Measurements from ENCODE around the gene NOCT.
"Not testable (repeated sequence)": the region's sequence is repeated elsewhere in the genome, so short reads cannot be mapped to it uniquely, and the experiment has no call there.

Gene NOCT

DNA sequence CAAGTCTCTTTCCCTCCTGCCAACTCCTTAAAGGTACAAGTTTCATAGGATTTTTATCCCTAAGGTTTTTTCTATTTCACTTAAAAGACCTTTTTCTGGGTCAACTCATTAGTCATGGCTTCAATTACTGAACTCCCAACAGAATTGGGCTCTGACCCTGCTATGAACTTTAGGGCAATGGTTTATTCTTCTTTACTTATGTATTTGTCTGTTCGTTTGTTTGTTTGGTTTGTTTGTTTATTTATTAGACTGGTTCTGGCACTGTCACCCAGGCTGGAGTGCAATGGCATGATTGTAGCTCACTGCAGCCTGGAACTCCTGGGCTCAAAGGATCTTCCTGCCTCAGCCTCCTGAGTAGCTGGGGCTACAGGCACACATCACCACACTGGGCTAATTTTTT, 5.9 kb upstream of the NOCT start:
- DNase-seq (ENCODE audit: low read depth) = no peak

DNA sequence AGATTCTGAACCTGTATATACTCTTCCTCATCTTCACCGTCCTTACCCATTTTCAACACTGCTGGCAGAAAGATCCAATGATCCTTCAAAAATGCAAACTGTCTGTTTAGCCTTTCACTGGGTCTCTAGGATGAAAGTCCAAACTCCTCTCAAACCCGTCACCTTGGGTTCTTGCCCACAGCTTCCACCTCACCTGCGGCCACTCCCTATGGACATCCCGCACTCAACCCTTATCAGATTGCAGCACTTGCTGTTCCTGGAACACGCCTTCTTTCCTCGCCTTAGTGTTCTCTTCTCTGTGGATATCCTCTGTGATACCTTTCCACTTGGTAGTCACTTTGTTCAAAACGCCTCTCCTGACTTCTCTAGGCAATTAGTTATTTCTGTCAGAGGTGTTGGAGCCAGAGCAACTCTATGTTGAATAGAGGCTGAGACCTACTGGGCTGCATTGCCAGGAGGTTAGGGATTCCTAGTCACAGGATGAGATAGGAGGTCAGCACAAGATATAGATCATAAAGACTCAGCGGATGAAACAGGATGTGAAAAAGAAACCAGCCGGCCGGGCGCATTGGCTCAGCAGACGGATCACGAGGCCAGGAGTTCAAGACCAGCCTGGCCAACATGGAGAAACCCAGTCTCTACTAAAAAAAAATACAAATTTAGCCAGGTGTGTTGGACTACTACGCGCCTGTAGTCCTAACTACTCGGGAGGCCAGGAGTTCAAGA, 4.2 kb upstream of the NOCT start:
- no peak for DNase-seq (ENCODE audit: low read depth)

DNA sequence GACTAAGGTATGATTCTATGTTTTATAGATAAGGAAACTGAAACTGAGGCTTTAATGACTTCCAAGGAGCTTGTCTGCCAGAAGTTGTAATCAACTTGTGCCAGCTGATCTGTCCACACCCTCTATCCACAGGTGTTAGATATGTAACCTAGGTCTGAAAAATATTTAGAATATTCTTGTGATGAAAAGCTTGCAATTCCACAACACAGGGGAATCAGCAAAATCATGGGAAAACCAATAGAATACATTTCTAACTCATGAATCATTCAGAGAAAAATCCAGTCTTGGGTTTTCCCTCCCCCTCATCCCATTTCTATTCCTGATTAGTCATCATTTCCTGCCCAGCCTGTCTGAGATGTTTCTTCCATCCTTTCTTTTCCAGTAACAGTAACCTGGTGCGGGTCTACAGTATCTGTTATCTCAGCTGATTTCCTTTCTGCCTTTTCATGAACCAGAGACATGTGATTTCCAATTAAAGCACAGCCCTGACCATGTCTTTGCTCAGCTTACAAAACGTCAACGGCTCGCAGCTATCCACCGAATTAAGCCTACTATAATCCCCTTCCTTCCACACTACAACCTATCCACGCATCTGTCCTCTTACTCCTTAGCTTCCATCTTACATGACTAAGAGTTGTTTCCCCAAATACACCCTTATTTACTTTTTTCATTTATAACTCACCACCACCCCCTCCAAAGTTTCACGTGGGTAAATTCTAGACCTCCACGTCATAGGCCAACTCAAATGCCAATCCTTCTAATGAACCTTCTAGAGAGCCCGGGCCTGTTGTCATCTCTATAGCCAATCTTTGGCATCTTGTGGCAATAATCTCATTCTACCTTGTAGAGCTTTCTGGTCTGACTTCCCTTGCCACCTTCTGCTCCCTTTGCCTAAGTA, 961 bp upstream of the NOCT start:
- DNase-seq (ENCODE audit: low read depth) = peak; percentile 76

DNA sequence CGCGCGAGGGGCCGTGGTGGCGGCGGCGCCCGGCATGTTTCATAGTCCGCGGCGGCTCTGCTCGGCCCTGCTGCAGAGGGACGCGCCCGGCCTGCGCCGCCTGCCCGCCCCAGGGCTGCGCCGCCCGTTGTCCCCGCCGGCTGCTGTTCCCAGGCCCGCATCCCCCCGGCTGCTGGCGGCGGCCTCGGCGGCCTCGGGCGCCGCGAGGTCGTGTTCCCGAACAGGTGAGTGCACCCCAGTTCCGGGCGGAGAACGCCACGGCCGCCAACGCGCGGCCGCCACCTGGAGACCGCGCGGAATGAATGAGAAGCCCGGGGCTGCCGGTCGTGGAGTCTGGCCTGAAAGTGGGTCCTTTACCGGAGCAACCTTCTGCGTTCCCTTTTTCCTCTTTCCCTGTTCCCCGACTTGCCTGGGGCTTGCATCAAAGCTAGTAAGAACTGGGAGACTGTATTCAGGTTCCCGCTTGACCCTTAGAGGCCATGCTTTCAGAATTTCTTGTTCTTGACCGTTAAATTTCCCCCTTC, 429 bp downstream of the NOCT start:
- no peak for DNase-seq (ENCODE audit: low read depth)

DNA sequence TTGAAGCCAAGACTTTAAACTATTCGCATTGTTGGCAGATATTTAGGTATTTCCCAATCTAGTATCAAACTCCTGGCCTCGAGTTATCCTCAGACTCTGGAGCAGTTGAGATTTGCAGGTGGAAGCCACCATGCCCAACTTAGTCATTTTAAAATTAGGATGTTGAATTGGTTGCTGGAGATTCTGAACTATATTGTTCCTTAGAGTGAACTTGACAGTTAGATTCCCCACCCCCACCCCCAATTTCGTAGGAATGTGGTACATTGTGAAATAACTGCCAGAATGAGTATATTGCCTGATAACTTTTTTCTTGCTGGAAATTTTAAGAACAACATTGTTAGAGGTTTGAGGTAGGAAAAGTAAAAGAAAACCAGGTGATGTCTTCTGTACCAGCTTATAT, 2.3 kb downstream of the NOCT start:
- no peak for DNase-seq (ENCODE audit: low read depth)

DNA sequence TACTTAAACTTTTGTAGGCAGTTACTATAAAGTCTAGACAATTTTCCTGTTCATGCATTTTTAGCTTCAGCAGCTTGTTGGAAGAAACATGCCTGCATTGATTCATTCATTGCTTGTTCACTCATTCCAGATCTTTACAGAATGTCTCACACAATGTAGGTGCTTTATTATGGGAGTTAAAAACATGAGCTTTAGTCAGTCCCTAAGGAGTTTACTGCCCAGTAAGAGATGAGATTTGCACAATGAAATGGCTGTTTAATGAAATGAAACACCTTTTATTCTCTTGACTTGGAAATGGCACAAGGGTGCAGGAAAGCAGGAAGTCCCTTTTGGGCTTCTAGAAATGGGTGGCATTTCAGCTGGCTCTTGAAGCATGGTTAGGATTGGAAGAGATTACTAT, 2.9 kb downstream of the NOCT start:
- DNase-seq (ENCODE audit: low read depth) = no peak

DNA sequence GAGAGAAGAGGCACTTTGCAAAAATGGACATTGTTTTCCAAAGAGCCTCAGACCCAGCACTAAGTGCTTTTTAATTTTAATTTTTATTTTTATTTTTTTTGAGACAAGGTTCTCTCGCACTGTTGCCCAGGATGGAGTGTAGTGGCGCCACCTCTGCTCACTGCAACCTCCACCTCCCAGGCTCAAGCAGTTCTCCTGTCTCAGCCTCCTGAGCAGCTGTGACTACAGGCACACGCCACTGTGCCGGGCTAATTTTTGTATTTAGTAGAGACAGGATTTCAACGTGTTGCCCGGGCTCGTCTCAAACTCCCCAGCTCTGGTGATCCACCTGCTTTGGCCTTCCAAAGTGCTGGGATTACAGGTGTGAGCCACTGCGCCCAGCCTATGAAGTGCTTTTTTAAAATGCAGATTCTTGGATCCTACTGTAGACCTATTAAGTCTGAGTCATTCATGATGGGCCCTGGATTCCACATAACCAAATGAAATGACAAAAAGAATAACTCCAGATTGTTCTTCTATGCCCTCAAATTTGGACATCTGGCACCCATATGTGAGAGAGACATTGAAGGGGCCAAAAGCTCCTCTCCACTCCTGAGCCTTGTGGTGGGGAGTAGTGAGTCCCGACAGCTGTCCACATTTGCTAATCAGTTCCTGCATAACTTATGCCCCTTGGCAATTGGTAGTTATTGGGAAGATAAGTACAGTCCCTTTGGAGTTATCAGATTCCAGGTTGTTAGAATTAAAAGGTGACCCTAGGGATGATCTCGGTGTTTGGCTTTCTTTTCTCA, 3.6 kb downstream of the NOCT start:
- DNase-seq (ENCODE audit: low read depth) = peak; percentile 79

DNA sequence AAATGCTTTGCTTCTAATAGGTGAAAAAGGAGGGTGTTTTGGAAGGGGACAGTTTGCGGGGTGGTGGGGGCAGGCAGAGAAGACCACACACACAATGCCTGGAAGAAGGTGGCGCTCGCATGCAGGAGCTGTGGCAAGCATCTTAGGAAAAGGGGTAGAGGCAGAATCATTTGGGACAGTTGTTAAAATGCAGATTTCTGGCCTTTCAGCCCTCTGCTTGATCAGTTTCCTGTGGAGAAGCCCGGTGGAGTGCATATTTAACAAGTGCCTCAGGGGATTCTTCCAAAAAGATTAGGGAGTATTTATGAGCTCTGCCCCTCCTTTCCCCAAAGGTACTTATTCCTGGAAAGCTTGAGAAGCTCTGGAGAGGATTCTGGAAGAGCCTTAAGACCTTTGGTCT, 4.8 kb downstream of the NOCT start:
- DNase-seq (ENCODE audit: low read depth) = no peak

DNA sequence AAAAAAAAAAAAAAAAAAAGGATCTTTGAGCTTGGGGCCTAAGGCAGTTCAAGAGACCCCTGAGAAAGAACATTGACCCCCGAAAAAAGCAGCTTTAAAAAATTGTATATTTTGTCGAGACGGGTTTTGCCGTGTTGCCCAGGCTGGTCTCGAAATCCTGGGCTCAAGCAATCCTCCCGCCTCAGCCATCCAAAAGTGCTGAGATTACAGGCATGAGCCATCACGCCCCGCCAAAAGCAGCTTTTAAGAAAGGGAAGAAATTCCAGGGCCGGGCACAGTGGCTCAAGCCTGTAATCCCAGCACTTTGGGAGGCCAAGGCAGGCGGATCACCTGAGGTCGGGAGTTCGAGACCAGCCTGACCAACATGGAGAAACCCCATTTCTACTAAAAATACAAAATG, 5.5 kb downstream of the NOCT start:
- not testable (repeated sequence) for DNase-seq (ENCODE audit: low read depth)

DNA sequence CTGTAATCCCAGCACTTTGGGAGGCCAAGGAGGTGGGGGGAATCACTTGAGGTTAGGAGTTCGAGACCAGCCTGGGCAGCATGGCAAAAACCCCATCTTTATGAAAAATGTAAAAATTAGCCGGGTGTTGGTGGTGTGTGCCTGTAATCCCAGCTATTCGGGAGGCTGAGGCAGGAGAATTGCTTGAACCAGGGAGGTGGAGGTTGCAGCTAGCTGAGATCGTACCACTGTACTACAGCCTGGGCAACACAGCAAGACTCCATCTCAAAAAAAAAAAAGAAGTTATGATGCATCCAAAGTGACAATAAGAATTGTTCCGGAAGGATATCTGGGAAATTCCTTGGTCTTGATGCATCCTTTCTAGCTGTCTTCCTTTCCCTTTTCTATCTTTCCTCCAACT, 7.3 kb downstream of the NOCT start:
- DNase-seq (ENCODE audit: low read depth) = no peak

DNA sequence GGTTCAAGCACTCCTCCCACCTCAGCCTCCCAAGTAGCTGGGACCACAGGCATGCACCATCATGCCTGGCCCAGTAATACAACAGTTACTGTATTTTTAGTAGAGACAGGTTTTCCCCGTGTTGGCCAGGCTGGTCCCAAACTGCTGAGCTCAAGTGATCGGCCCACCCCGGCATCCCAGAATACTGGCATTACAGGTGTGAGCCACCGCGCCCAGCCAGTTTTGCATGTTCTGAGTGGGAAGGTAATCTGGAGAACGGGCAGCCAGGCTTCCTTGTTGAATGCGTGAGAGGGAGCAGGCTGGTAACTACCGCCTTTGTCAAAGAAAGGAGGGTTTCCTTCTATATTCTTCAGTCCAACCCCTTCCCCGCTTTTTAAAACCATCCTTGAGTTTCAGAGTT, 9.1 kb downstream of the NOCT start:
- DNase-seq (ENCODE audit: low read depth) = no peak

DNA sequence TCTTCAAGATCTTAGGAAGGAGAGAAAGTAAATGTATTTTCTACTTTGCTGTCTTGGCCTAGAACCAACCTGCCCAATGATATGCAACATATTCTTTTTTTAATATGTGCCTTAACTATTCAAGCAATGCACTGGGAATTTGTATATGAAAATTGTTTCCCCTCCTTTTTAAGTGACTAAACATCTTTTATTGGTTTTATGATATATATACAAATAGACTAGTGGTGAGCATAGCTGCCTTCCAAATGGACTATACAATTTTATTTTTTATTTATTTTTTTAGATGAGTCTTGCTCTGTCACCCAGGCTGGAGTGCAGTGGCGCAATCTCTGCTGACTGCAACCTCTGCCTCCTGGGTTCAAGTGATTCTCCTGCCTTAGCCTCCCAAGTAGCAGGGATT, 10.3 kb downstream of the NOCT start:
- DNase-seq (ENCODE audit: low read depth) = no peak

DNA sequence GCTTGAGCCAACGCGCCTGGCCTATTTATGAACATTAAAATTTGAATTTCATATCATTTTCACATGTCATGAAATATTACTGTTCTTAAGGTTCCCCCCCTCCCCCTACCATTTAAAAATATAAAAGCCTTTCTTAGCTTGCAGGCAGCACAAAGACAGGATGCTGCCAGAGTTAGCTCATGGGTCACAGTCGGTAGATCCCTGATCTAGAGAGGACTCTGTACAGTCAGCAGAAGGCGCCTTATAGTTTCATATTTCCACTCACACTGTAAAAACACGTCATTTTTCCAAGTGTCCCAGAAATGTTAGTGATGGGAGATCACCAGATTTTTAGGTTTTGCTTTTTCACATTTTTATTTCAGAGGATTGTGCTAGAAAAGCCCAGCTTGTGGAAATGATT, 12.2 kb downstream of the NOCT start:
- no peak for DNase-seq (ENCODE audit: low read depth)

DNA sequence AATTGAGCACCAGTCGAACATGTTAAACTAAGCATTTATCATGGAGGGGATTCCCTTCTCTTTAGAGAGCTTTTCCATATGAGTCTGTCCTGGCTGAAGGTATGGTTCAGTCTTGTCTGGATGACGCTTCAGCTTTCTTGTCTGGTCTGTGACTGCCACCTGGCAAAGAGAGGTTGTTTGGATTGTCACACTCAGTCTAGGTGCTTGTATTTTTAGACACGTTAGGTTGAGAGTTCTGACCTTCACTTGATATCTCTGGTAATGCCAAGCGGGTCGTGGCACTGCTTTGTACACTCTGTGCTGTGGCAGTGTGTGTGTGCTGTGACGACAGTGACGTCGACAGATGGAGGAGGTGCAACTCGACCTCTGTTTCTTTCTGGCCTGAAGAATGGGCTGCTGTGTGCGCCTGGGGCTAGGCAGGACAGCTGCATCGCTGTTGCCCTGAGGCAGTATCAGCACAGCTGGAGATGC, 12.6 kb downstream of the NOCT start:
- DNase-seq (ENCODE audit: low read depth) = no peak

DNA sequence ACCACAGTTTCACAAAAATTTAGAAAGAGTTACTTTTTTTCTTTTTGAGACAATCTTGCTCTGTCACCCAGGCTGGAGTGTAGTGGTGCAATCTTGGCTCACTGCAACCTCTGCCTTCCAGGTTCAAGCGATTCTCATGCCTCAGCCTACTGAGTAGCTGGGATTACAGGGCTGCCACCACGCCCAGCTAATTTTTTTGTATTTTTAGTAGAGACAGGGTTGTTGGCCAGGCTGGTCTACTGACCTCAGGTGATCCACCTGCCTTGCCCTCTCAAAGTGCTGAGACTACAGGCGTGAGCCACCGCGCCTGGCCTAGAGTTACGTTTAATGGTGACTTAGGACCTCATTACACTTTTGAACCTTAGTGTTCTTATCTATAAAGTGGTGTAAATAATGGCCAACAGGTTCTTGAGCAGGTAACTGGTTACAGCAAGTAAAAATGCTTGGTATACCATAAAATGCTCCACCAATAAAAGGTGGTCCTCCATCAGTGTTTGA, 14.3 kb downstream of the NOCT start:
- not testable (repeated sequence) for DNase-seq (ENCODE audit: low read depth)

DNA sequence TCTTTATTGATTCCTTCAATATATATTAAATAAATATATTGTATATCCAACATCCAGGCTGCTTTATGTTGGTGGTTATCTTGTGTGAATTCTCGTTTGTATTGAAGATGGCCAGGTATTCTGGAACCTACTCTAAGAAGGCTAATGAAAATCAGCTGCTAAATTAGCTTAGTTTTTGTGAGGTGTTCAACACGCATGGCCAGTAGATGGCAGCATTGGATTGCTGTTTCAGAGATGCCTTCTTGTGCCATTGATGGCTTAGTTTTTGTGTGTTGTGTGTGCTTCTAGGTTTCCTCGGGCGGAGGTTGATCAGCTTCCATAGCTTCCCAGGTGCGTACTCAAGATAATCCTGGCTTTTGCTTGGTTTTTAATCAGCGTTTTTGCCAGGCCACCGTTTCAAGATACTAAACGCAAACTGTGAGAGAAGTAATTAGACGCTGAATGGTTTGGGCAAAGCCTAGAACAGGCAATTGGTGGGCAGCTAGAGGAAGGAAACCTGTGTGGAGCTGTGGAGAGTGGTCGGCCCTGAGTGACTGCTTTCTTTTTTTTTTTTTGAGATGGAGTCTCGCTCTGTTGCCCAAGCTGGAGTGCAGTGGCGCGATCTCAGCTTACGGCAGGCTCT, 15.1 kb downstream of the NOCT start:
- DNase-seq (ENCODE audit: low read depth) = peak; percentile 76

DNA sequence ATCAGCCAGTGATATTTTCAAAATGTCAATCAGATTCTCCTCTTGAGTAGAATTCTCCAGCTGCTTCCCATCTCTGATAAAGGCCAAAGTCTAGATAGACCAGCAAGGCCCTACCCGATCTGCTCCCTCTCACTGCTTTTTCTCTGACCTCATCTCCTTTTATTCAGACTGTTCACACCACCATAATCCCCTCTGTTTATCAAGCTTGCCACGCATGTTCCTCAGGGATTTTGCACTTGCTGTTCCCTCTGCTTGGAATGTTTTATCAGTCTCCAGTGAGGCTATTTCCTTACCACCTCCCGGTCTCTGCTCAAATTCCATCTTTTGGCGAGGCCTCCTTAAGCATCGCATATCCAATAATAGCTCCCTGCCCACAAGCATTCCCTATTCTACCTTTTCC, 20.1 kb downstream of the NOCT start:
- DNase-seq (ENCODE audit: low read depth) = no peak

DNA sequence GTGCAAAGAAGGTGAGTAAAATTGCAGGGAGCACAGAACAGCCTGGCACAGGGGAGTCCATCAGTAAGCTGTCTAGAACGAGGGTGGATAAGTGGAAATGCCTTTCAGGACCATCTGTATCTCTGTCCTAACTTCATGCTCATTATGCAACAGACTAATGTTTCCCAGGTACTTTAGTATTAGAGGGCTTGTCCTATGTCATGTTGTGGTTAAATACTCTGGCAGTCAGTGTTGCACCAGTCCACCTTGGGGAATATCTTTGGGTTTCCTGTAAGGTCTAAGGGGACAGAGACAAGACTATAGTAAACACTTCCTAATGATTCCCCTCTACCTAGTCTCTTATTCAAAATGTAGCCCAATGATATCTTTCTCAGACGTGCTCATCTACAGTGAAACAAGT, 21.3 kb downstream of the NOCT start:
- no peak for DNase-seq (ENCODE audit: low read depth)

DNA sequence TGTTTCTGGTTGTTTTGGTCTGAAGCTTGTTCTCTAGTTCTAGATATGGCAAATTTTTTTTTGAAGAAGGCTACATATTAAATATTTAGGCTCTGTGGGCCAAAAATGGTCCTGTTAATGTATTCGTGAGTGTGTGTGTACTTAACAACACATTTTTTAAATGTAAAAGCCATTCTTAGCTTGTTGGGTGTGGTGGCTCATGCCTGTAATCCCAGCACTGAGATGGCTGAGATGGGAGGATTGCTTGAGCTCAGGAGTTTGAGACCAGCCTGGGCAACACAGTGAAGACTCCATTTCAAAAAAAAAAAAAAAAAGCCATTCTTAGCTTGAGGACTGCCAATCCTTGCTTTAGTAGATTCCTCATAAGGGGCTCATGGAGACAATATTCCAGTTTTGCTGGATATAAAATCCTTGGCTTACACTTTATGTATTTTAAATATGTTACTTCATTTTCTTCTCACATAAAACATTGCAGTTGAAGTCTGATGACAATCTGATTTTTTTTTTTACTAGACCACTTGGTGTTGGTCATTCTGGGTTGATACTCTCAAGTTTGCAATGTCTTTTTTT, 23.4 kb downstream of the NOCT start:
- DNase-seq (ENCODE audit: low read depth) = no peak

DNA sequence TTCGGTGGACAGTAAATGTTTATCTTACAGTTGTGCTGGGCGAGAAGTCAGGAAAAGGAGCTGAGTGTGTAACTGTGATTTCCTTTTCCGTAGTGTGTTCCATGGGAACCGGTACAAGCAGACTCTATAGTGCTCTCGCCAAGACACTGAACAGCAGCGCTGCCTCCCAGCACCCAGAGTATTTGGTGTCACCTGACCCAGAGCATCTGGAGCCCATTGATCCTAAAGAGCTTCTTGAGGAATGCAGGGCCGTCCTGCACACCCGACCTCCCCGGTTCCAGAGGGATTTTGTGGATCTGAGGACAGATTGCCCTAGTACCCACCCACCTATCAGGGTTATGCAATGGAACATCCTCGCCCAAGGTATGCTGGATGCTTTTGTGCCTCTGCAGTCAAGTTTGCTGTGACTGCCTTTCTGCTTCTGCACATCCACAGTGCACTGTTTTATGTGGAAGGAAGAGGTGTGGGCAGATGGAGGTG, 27.4 kb downstream of the NOCT start:
- no peak for DNase-seq (ENCODE audit: low read depth)

DNA sequence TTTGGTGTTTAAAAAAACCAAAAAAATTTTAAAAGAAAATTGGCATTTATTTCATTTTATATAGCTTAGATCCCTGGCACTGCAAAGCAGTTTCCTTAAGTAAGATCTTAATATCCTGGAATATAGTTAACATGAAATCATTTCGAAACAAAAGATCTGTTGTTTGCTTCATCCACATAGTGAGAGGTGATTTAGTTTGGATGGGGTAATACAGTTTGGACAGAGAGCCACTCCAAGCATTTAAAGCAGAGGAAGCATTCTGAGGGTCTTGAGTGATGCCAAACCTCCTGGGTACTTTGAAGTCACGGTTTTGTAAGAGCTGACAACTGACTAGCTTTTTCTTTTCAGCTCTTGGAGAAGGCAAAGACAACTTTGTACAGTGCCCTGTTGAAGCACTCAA, 28.7 kb downstream of the NOCT start:
- DNase-seq (ENCODE audit: low read depth) = no peak
